Measurements from ENCODE around the gene DNAAF5.

DNAAF5 gene

DNA sequence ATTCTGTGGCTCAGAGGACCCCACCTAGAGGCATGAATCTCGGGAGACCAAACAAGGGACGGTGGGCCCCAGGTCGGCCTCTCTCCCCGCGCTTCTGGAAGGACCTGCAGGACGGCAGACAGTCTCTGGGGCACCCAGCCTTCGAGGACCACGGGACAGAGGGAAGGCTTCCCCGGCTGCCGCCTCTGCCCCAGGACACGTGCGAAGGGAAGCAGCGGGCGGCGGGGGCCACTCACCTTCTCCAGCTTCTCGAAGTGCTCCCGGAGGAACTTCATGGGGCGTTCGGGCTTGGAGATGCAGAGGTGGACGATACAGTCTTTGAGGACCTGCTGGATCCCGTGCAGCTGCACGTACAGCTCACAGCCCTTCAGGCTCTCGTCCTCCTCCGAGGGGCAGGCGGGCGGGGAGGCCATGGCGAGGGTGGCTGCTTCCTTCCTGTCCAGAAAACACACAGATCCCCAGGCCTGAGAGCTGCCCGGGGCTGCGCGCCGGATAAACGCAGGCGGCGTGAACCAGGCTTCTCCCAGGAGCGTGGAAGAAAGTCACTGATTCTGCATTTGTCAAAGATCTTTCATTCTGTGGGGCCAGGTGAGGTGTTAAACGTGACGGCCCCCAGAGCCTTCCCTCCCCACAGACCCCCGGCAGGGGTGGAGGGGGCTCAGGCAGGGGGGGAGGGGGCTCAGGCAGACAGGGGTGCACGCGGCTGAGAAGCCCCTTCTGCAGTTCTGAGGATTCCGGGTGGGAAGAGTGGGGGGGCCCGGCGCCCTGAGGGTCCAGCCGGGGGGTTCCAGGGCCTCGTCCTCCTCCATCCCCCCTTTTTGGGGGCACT lies 15.2 kb upstream of the DNAAF5 start:
- Histone ChIP-seq H3K27me3 (ENCODE audit: insufficient read depth, low read length) (no peaks in the 10 kb centered on the region), H3K9me3 (ENCODE audit: insufficient read depth, low read depth, low read length) (no peaks in the 10 kb centered on the region), H3K4me1 (ENCODE audit: insufficient read depth, low read length) (no peaks in the 10 kb centered on the region; the same call in 1 of the 2 replicates), H3K27ac (ENCODE audit: low read length) (no peak overlapping the region), H3K9ac (ENCODE audit: low read depth, low read length) (no peak overlapping the region), H3K36me3 (ENCODE audit: insufficient read depth, low read depth, low read length) (peaks cover 21% of the 10 kb centered on the region; the same call in 1 of the 2 replicates), H3K4me3 (ENCODE audit: low read length) (no peak overlapping the region)

GRCh38 chr7:711922-712380 lies 14.5 kb upstream of the DNAAF5 start:
- peaks cover 25% of the 10 kb centered on the region; the same call in 1 of the 2 replicates for H3K36me3 ChIP-seq (ENCODE audit: insufficient read depth, low read depth, low read length)
- no peaks in the 10 kb centered on the region for H3K9me3 ChIP-seq (ENCODE audit: insufficient read depth, low read depth, low read length)
- H3K27ac ChIP-seq (ENCODE audit: low read length): no peak overlapping the region
- no peaks in the 10 kb centered on the region; the same call in 1 of the 2 replicates for H3K4me1 ChIP-seq (ENCODE audit: insufficient read depth, low read length)
- H3K27me3 ChIP-seq (ENCODE audit: insufficient read depth, low read length): no peaks in the 10 kb centered on the region
- peak overlapping the region; percentile 45; the same call in 1 of the 2 replicates for H3K4me3 ChIP-seq (ENCODE audit: low read length)
- H3K9ac ChIP-seq (ENCODE audit: low read depth, low read length): no peak overlapping the region

DNA sequence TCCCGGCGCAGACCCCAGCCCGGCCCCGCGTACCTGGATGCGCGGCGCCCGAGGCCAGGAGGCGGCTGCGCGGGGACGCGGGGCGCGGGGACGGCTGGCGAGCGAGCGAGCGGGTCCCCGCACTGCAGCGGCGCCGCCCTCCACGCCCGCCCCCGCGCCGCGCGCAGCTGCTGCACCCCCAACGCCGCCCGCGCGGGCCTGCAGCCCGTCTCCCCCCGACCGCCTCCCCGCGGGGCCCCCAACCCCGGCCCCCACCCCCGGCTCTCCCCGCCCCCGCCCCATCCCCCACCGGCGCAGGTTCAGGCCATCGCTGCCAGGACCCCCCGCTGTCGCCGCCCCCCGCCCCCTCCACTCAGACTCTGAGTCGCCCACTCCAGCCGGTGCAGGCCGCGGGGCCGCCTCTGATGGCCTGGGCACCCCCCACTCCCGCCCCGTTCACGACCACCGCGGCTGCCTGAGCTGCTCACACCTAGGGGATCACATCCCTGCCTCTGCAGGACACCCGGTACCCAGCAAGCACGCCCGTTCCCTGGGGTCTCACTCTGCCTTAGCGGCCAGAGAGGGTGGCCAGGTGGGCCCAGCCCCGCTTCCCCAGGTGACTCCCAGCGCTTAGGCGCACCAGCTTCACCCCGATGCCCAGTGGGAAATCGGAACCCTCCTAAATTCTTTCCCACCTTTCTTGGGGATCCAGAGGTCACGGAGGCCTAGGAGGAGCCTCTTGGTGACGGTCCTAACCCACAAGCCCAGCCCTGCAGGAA lies 13.9 kb upstream of the DNAAF5 start:
- H3K27ac ChIP-seq (ENCODE audit: low read length): no peak overlapping the region
- peak overlapping the region; percentile 58 for H3K4me3 ChIP-seq (ENCODE audit: low read length)
- no peaks in the 10 kb centered on the region for H3K9me3 ChIP-seq (ENCODE audit: insufficient read depth, low read depth, low read length)
- H3K9ac ChIP-seq (ENCODE audit: low read depth, low read length): peak overlapping the region; percentile 56; the same call in 1 of the 2 replicates
- H3K4me1 ChIP-seq (ENCODE audit: insufficient read depth, low read length): no peaks in the 10 kb centered on the region; the same call in 1 of the 2 replicates
- H3K27me3 ChIP-seq (ENCODE audit: insufficient read depth, low read length): no peaks in the 10 kb centered on the region
- peaks cover 20% of the 10 kb centered on the region; the same call in 1 of the 2 replicates for H3K36me3 ChIP-seq (ENCODE audit: insufficient read depth, low read depth, low read length)

DNA sequence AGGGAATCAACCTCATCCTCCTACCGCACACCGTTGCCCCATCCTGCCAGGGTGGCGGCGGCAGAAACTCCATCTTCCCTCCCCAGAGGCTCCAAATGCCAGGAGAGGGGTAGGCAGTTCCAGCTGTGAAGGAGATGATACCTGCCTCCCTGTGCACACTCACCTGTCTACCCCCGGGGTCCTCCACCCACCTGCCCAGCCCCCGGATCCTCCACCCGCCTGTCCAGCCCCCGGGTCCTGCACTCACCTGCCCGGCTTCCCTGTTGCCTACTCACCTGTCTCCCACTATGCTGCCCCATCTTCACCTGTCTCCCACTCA lies 13.4 kb upstream of the DNAAF5 start:
- Histone ChIP-seq H3K36me3 (ENCODE audit: insufficient read depth, low read depth, low read length) (peaks cover 15% of the 10 kb centered on the region; the same call in 1 of the 2 replicates), H3K4me1 (ENCODE audit: insufficient read depth, low read length) (no peaks in the 10 kb centered on the region; the same call in 1 of the 2 replicates), H3K9me3 (ENCODE audit: insufficient read depth, low read depth, low read length) (no peaks in the 10 kb centered on the region), H3K4me3 (ENCODE audit: low read length) (peak overlapping the region; percentile 58), H3K27ac (ENCODE audit: low read length) (no peak overlapping the region), H3K9ac (ENCODE audit: low read depth, low read length) (peak overlapping the region; percentile 56; the same call in 1 of the 2 replicates), H3K27me3 (ENCODE audit: insufficient read depth, low read length) (no peaks in the 10 kb centered on the region)

DNA sequence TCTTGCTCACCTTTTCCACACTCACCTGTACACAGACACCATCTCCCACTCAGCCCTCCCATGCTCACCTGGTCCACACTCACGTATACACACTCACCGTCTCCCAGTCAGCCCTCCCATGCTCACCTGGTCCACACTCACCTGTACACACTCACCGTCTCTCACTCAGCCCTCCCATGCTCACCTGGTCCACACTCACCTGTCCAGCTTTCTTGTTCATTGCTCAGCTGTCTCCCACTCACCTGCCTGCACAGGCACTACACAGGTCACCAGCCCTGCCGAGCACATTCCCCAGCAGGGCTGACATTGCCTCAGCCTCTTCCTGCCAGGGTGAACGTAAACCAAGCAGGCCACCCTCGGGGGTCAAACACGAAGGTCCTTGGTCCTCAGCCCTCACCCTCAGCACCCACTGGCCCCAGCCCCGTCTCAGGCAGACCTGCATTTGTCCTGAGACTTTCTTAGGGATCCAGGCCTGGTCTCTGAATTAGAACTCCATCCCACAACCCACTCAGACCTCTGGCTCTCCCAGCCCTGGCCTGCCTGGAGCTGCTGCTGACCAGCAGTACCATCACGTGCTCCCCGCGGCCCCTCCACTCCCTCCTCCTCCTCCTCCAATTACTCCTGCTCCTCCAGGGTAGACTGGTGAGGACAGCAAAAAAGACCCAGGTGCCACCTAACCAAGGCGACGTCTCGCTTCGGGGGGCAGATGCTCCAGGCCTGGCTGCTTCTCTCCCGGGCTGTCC lies 12.8 kb upstream of the DNAAF5 start:
- Histone ChIP-seq H3K27me3 (ENCODE audit: insufficient read depth, low read length) (no peaks in the 10 kb centered on the region), H3K9ac (ENCODE audit: low read depth, low read length) (peak overlapping the region; percentile 15; the same call in 1 of the 2 replicates), H3K4me3 (ENCODE audit: low read length) (no peak overlapping the region), H3K36me3 (ENCODE audit: insufficient read depth, low read depth, low read length) (peaks cover 15% of the 10 kb centered on the region; the same call in 1 of the 2 replicates), H3K9me3 (ENCODE audit: insufficient read depth, low read depth, low read length) (no peaks in the 10 kb centered on the region), H3K4me1 (ENCODE audit: insufficient read depth, low read length) (no peaks in the 10 kb centered on the region; the same call in 1 of the 2 replicates), H3K27ac (ENCODE audit: low read length) (no peak overlapping the region)

GRCh38 chr7:714251-714671 lies 12.2 kb upstream of the DNAAF5 start:
- Histone ChIP-seq H3K4me1 (ENCODE audit: insufficient read depth, low read length) (no peaks in the 10 kb centered on the region; the same call in 1 of the 2 replicates), H3K27me3 (ENCODE audit: insufficient read depth, low read length) (no peaks in the 10 kb centered on the region), H3K9me3 (ENCODE audit: insufficient read depth, low read depth, low read length) (no peaks in the 10 kb centered on the region), H3K4me3 (ENCODE audit: low read length) (no peak overlapping the region), H3K36me3 (ENCODE audit: insufficient read depth, low read depth, low read length) (peaks cover 15% of the 10 kb centered on the region; the same call in 1 of the 2 replicates), H3K27ac (ENCODE audit: low read length) (no peak overlapping the region), H3K9ac (ENCODE audit: low read depth, low read length) (no peak overlapping the region)

- H3K9ac ChIP-seq (ENCODE audit: low read depth, low read length): no peak overlapping the region
- no peak overlapping the region for H3K27ac ChIP-seq (ENCODE audit: low read length)
- no peaks in the 10 kb centered on the region; the same call in 1 of the 2 replicates for H3K4me1 ChIP-seq (ENCODE audit: insufficient read depth, low read length)
- H3K27me3 ChIP-seq (ENCODE audit: insufficient read depth, low read length): no peaks in the 10 kb centered on the region
- H3K36me3 ChIP-seq (ENCODE audit: insufficient read depth, low read depth, low read length): peaks cover 16% of the 10 kb centered on the region; the same call in 1 of the 2 replicates
- peaks cover 7% of the 10 kb centered on the region; the same call in 1 of the 2 replicates for H3K9me3 ChIP-seq (ENCODE audit: insufficient read depth, low read depth, low read length)
- H3K4me3 ChIP-seq (ENCODE audit: low read length): no peak overlapping the region
These were observed 10.3 kb upstream of the DNAAF5 start for GRCh38 chr7:716222-716621.

GRCh38 chr7:716636-717035 lies 9.9 kb upstream of the DNAAF5 start:
- Histone ChIP-seq H3K36me3 (ENCODE audit: insufficient read depth, low read depth, low read length) (peaks cover 18% of the 10 kb centered on the region; the same call in 1 of the 2 replicates), H3K27me3 (ENCODE audit: insufficient read depth, low read length) (no peaks in the 10 kb centered on the region)

DNA sequence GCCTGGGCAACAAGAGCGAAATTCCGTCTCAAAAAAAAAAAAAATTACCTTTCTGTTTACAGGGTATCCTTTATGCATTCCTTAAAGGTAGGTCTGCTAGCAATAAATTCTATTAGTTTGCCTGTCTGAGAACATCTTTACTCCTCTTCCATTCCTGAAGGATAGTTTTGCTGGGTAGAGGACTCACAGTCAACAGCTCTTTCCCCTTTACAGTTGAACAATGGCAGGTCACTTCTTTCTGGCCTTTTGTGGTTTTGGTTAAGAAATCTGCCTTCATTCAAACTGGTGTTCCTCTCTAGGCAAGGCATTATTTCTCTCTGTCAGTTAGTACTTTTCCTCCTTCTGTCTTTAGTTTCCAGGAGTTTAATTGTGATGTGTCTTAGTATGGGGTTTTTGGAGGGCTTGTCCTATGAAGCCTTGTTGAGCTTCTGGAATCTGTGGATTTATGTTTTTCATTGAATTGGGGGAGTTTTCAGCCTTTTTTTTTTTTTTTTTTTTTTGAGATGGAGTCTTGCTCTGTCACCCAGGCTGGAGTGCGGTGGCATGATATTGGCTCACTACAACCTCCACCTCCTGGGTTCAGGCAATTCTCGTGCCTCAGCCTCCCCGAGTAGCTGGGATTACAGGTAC lies 4.8 kb upstream of the DNAAF5 start:
- Histone ChIP-seq H3K36me3 (ENCODE audit: insufficient read depth, low read depth, low read length) (peaks cover 39% of the 10 kb centered on the region; the same call in 1 of the 2 replicates), H3K27ac (ENCODE audit: low read length) (no peak overlapping the region), H3K4me1 (ENCODE audit: insufficient read depth, low read length) (peaks cover 5% of the 10 kb centered on the region; the same call in 1 of the 2 replicates), H3K9me3 (ENCODE audit: insufficient read depth, low read depth, low read length) (peaks cover 24% of the 10 kb centered on the region; the same call in 1 of the 2 replicates), H3K4me3 (ENCODE audit: low read length) (no peak overlapping the region), H3K9ac (ENCODE audit: low read depth, low read length) (no peak overlapping the region), H3K27me3 (ENCODE audit: insufficient read depth, low read length) (no peaks in the 10 kb centered on the region)

More at GRCh38 chr7:716636-717035, 9.9 kb upstream of the DNAAF5 start:
- H3K4me3 ChIP-seq (ENCODE audit: low read length): no peak overlapping the region
- H3K9ac ChIP-seq (ENCODE audit: low read depth, low read length): no peak overlapping the region
- no peak overlapping the region for H3K27ac ChIP-seq (ENCODE audit: low read length)
- H3K9me3 ChIP-seq (ENCODE audit: insufficient read depth, low read depth, low read length): peaks cover 8% of the 10 kb centered on the region; the same call in 1 of the 2 replicates
- no peaks in the 10 kb centered on the region; the same call in 1 of the 2 replicates for H3K4me1 ChIP-seq (ENCODE audit: insufficient read depth, low read length)

DNA sequence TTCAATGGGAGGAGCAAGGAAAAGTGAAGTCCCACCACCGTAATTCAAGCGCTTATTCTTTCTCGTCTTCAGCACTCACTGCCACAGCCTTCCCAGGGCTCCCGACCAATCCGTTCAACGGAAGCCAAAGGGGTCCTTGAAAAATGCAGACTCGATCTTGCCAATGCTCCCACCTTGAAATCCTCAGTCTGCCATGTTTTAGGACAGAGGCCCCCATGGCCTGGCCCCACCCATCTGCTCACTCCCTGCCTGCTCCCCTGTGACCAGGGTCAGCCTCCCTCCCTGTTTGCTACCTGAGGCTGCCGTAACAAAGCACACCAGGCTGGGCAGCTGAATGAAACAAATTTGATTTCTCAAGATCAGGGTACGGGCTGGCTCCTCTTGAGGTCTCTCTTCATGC lies 3.0 kb upstream of the DNAAF5 start:
- no peak overlapping the region for H3K27ac ChIP-seq (ENCODE audit: low read length)
- no peak overlapping the region for H3K9ac ChIP-seq (ENCODE audit: low read depth, low read length)
- no peak overlapping the region for H3K4me3 ChIP-seq (ENCODE audit: low read length)
- peaks cover 39% of the 10 kb centered on the region; the same call in 1 of the 2 replicates for H3K36me3 ChIP-seq (ENCODE audit: insufficient read depth, low read depth, low read length)
- H3K27me3 ChIP-seq (ENCODE audit: insufficient read depth, low read length): no peaks in the 10 kb centered on the region
- H3K9me3 ChIP-seq (ENCODE audit: insufficient read depth, low read depth, low read length): peaks cover 24% of the 10 kb centered on the region; the same call in 1 of the 2 replicates
- peaks cover 5% of the 10 kb centered on the region; the same call in 1 of the 2 replicates for H3K4me1 ChIP-seq (ENCODE audit: insufficient read depth, low read length)
